Activated naive CD8-positive, alpha-beta T cell treated with anti-CD3 and anti-CD28 coated beads, Interleukin-2, amount 50 U/mL, for 24 hours (primary cell): ENCODE measurements around the gene TMEM131.

Experiments
- ATAC-seq: fragments of 150-1000 bp; cut with Tn5 transposase; one replicate; pipeline ENCODE4 v1.10.0; 2021
- DNase-seq: peaks from one replicate; pipeline ENCODE4 v3.0.0; 2021
- H3K27ac Mint-ChIP-seq: one replicate; pipeline ENCODE4 v1.8.0; 2021; ENCODE audit warnings: mild to moderate bottlenecking, mixed read lengths
- H3K27me3 Mint-ChIP-seq: one replicate; pipeline ENCODE4 v1.8.0; 2021; ENCODE audit warnings: mixed read lengths
- H3K36me3 Mint-ChIP-seq: one replicate; pipeline ENCODE4 v1.8.0; 2021; ENCODE audit warnings: low read depth, mixed read lengths
- H3K4me1 Mint-ChIP-seq: one replicate; pipeline ENCODE4 v1.8.0; 2021; ENCODE audit warnings: mixed read lengths
- H3K4me3 Mint-ChIP-seq: one replicate; pipeline ENCODE4 v1.8.0; 2021; ENCODE audit warnings: mild to moderate bottlenecking, moderate library complexity, mixed read lengths
- H3K9me3 Mint-ChIP-seq: one replicate; pipeline ENCODE4 v1.8.0; 2021; ENCODE audit warnings: mixed read lengths

The TMEM131 gene

DNA sequence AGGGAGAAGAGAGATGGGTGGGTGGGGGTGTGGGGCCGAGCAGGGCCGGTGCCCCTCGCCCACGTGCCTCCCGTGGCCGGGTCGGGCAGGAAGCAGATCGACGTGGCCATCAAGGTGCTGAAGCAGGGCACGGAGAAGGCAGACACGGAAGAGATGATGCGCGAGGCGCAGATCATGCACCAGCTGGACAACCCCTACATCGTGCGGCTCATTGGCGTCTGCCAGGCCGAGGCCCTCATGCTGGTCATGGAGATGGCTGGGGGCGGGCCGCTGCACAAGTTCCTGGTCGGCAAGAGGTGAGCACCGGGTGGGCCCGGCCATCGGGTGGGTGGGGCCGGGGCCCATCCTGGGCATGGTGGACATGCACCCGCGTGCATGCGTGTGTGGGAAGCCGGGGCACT, 260.6 kb downstream of the TMEM131 start:
- Mint-ChIP-seq H3K27ac (no peak overlapping the region), H3K27me3 (no peaks in the 10 kb centered on the region), H3K4me1 (peaks cover 14% of the 10 kb centered on the region), H3K9me3 (no peaks in the 10 kb centered on the region), H3K36me3 (peaks cover 47% of the 10 kb centered on the region), H3K4me3 (no peak overlapping the region)
- ATAC-seq (no peak), DNase-seq (no peak)

DNA sequence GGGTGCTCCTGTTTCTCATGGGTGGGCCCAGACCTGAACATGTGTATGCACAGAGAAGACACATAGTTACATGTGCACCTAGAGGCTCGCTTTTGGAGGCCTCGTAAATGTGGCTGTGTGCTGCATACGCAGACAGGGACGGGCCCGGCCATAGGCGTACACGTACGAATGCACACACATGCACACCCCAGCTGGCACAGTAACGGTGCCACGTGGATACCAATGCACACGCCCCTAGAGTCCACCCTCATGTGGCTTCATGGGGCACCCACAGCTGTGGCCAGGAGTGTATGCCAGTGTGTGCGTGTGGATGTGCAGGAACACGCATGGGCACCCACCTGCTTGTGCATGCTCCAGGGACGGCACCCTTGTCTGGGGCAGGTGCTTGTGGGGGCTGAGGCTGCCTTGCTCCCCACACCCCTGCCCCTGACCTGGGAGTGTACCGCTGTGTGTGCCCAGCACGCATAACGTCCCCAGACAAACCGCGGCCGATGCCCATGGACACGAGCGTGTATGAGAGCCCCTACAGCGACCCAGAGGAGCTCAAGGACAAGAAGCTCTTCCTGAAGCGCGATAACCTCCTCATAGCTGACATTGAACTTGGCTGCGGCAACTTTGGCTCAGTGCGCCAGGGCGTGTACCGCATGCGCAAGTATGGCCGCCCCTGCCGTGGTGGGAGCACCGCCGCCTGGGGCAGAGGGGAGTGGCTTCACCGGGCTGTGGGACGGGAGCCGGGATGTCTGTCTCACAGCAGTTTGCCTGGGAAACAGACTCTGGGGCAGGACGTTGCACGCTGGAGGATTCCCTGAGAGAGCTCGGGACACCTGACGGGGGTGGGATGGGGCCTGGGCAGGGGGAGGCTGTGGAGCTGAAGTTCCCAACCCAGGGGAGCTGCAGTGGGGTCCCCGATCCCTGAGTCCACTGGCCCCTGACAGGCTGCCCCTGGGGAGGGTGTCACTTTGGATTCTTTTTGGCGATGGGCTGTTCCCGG, 261.4 kb downstream of the TMEM131 start:
- H3K27ac Mint-ChIP-seq: no peak overlapping the region
- DNase-seq (no peak), ATAC-seq (no peak)
- peaks cover 53% of the 10 kb centered on the region for H3K36me3 Mint-ChIP-seq
- H3K4me1 Mint-ChIP-seq: peaks cover 18% of the 10 kb centered on the region
- H3K9me3 Mint-ChIP-seq: no peaks in the 10 kb centered on the region
- H3K27me3 Mint-ChIP-seq: no peaks in the 10 kb centered on the region
- H3K4me3 Mint-ChIP-seq: no peak overlapping the region

DNA sequence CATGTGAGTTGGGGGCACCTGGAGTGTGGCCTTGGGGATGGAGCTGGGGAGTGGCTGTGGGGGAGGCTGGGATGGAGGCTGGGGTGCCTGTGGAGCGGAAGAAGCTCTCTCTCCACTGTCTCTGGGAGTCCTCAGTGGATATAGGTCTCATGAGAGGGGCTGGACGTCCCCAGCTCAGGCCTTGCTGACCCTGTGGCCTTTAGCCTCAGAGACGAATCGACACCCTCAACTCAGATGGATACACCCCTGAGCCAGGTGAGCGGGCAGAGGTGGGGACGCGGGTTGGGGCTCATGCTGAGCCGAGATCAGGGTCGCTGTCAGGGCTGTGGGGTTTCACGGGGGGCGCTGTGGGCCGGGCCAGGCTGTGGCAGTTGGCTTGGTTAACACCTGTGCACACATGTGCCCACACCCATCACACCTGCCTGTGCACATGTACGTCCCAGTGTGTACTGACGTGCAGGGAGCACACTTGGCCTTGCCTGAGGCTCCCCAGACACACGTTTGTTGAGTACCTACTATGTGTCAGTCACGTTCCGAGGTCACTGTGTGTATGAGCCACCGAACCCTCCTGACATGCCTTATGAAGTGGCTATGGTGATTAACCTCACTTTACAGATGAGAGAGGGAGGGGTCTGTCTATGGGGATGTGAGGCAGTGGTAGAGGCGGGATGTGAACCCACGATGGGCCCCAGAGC, 262.3 kb downstream of the TMEM131 start:
- Mint-ChIP-seq H3K4me3 (no peak overlapping the region), H3K27me3 (no peaks in the 10 kb centered on the region), H3K27ac (no peak overlapping the region), H3K4me1 (peaks cover 26% of the 10 kb centered on the region), H3K9me3 (no peaks in the 10 kb centered on the region), H3K36me3 (peaks cover 57% of the 10 kb centered on the region)
- DNase-seq: no peak
- no peak for ATAC-seq

DNA sequence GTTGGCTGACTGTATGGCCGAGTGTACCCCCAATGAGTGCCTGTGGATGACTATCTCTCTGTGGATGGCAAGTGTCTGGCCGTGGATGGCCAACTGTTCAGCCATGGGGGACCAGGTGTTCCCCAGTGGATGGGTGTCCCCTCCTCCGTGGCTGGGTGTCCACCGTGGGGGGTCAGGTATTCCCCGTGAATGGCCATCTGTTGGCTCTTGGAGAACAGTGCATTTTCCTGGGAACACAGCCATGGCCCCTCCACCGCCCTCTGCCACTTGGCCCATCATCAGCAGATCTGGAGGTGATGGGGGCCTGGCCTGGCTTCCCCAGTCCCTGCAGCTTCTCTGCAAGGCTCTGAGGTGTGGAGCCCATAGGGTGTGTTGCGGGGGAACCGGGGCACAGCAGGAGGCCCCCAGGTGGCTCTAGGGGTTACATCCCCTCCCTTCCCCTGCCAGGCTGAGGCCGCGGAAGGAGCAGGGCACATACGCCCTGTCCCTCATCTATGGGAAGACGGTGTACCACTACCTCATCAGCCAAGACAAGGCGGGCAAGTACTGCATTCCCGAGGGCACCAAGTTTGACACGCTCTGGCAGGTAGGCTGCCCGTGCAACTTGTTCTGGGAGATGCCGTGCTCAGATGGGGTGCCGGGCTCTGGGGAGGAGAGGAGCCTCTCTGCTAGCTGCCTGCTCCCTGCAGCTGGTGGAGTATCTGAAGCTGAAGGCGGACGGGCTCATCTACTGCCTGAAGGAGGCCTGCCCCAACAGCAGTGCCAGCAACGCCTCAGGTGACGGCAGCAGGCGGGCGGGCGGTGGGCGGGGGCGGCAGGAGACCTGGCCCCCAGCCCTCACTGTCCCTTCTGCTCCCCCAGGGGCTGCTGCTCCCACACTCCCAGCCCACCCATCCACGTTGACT, 263.1 kb downstream of the TMEM131 start:
- Mint-ChIP-seq H3K9me3 (no peaks in the 10 kb centered on the region), H3K4me3 (no peak overlapping the region), H3K27me3 (no peaks in the 10 kb centered on the region), H3K27ac (no peak overlapping the region), H3K4me1 (peaks cover 34% of the 10 kb centered on the region), H3K36me3 (peaks cover 58% of the 10 kb centered on the region)
- DNase-seq (no peak), ATAC-seq (no peak)

DNA sequence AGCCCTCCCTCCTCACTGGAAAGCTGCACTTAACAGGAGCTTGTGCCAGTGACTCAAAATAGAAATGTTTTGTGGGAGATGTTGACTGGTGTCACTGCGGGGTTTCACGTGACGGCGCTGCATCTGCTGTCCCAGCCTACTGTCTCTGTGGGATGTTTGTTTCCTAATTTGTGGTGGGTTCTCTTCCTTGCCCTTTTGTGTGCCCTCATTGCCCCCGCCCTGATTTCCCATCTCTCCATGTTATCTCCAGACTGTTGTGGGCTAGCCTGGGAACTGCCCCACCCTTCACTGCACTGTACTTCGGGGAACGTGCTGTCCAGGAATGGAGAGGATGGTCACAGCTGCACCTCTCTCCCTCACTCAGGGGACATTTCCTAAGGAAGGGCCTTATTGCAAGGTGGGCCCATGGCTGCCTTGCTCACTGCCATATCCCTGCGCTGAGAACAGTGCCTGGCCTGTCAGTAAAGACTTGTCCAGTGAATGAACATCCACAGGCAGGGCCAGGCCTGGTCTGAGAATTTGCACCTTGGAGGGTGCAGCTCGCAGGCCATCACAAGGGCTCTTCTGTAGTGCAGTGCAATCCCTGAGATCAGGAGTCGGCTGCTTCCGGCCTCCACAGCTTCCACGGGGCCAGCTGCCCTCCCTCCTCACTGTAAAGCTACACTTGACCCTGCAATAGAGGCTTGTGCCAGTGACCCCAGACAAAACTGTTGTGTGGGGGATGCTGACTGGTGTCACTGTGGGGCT, 264.3 kb downstream of the TMEM131 start:
- Mint-ChIP-seq H3K27me3 (no peaks in the 10 kb centered on the region), H3K9me3 (no peaks in the 10 kb centered on the region), H3K4me3 (no peak overlapping the region), H3K27ac (peak overlapping the region; percentile 39), H3K4me1 (peaks cover 45% of the 10 kb centered on the region), H3K36me3 (peaks cover 66% of the 10 kb centered on the region)
- DNase-seq (no peak), ATAC-seq (no peak)

DNA sequence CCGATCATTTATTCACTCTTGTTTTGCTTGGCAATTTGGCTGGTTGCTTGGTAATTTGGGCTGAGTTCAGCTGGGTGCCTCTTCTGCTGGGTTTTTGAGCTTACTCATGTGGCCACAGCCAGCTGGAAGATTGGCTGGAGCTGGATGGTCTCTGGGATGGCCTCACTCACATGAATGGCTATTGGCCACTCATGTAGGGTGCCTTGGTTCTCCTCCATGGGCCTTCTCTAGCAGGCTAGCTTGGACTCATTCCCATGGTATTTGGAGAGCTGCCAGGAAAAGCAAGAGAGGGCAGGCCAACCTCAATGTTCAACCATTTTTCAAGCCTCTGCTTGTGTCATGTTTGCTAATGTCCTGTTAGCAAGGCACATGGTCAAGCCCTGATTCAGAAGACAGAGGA, 265.5 kb downstream of the TMEM131 start:
- H3K36me3 Mint-ChIP-seq: peaks cover 74% of the 10 kb centered on the region
- H3K27ac Mint-ChIP-seq: peak overlapping the region; percentile 67
- peaks cover 57% of the 10 kb centered on the region for H3K4me1 Mint-ChIP-seq
- no peaks in the 10 kb centered on the region for H3K27me3 Mint-ChIP-seq
- no peak for ATAC-seq
- DNase-seq: no peak
- no peaks in the 10 kb centered on the region for H3K9me3 Mint-ChIP-seq
- H3K4me3 Mint-ChIP-seq: no peak overlapping the region

DNA sequence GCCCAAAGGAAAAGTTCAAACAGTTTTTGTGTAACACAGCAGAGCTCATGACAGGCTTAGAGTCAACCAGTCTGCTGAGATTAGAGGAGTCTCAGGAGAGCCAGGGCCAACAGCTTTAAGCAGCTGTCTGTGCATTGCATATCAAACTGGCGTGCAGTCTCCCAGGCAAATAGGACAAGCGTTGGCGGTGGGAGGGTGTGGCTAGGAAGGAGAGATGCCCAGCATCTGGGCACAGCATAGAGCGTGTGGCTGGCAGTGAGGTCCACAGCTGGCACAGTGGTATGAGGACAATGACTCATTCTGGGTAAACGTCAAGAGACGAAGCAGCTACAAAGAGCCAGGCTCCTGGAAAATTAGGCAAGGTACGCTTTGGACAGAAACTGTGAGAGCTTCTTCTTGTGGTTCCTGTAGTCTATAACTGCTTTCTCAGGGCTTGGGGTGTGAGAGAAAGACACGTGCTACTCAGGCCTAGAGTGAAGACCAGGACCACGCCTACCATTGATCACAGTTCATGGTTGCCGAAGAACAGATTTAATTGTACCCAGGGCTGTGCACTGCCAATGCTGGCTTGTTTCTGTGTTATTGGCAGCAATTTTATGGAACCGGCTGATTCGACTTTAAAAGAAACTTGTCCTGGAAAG, 267.5 kb downstream of the TMEM131 start:
- ATAC-seq (peak; percentile 83), DNase-seq (peak; percentile 42)
- peaks cover 70% of the 10 kb centered on the region for H3K4me1 Mint-ChIP-seq
- peak overlapping the region; percentile 64 for H3K27ac Mint-ChIP-seq
- no peaks in the 10 kb centered on the region for H3K9me3 Mint-ChIP-seq
- peak overlapping the region; percentile 2 for H3K4me3 Mint-ChIP-seq
- H3K27me3 Mint-ChIP-seq: no peaks in the 10 kb centered on the region
- H3K36me3 Mint-ChIP-seq: peaks cover 79% of the 10 kb centered on the region

DNA sequence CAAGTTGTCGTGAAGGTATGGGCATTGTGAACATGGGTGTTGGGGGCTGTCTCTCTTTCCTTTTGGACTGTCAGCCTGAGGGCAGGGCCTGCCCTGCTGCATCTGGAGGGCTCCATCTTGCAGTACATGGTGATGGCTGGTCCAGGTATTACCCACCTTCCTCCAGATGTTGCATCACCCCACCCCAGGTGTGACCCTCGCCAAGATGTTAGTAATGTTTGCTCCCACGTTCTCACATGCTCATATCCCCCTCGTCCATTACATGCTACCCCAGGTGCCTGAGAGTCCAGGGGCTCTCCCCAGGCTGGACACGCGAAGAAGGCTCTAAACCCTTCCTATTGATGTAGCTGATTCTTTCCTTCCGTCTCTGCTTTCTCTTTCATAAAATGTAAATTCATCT, 268.5 kb downstream of the TMEM131 start:
- H3K27ac Mint-ChIP-seq: peak overlapping the region; percentile 64
- no peaks in the 10 kb centered on the region for H3K27me3 Mint-ChIP-seq
- no peak overlapping the region for H3K4me3 Mint-ChIP-seq
- no peaks in the 10 kb centered on the region for H3K9me3 Mint-ChIP-seq
- H3K36me3 Mint-ChIP-seq: peaks cover 81% of the 10 kb centered on the region
- DNase-seq (no peak), ATAC-seq (no peak)
- H3K4me1 Mint-ChIP-seq: peaks cover 77% of the 10 kb centered on the region

DNA sequence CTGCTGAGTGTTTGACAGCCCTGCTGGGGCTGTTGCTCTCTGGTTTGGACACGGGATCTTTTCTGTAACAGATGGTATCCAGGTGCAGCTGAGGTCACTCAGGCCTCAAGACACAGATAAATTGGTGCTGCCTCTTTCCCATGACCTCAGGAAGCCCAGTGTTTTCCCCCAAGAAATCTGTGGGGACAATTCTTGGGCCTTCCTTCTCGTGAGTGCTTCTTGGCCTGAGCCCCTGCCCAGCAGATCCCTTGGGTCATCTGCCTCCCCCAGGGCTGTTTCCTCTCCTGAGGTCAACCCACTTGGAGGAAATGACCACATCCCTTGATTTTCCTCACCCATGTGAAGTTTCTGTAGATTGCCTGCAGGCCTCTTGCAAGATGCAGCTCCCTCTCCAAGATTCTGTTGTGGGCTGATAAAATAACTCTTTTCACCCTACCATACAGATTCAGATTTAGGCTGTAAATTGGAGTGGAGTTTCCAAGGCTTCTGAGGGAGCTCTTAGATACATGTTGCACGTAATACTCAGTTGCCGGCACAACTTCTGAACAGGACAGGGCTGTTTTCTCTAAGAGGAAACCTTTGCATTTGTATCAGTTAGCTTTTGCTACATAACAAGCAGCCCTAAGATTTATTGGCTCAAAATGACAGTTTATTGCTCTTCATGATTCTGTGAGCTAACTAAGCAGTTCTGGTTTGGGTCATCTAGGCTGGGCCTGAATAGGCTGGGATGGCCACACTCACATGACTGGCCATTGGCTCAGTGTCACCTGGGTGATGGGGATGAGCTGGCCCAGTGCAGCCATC, 269.3 kb downstream of the TMEM131 start:
- ATAC-seq: no peak
- peak overlapping the region; percentile 30 for H3K27ac Mint-ChIP-seq
- no peaks in the 10 kb centered on the region for H3K9me3 Mint-ChIP-seq
- no peak for DNase-seq
- H3K4me1 Mint-ChIP-seq: peaks cover 79% of the 10 kb centered on the region
- H3K36me3 Mint-ChIP-seq: peaks cover 79% of the 10 kb centered on the region
- H3K4me3 Mint-ChIP-seq: no peak overlapping the region
- no peaks in the 10 kb centered on the region for H3K27me3 Mint-ChIP-seq

DNA sequence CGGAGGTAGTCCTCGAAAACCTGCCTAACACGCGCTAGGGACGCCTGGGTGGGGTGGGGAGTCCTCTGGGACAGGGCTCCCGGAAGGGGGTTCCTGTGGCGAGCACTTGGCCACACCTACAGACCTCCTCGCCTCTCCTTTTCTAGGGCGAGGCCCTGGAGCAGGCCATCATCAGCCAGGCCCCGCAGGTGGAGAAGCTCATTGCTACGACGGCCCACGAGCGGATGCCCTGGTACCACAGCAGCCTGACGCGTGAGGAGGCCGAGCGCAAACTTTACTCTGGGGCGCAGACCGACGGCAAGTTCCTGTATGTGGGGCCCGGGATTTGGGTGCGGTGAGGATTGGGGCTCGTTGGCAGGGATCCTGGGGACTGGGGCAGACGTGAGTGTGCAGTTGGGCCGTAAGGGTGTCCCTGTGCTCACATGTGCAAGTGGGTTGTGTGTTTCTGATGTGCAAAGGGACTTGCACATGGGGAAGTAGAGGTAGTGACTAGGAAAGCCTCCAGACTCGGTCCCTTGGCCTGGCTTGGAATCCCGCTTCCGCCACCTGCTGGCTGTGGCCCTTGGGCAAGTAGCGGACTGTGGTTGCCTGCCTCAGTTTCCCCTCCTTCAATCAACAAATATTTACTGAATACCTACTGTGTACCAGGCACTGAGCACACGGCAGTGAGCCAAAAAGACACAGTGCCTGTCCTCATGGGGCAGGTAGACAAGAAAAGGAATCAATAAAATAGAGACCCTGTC, 270.6 kb downstream of the TMEM131 start:
- peaks cover 78% of the 10 kb centered on the region for H3K36me3 Mint-ChIP-seq
- no peak overlapping the region for H3K4me3 Mint-ChIP-seq
- H3K27me3 Mint-ChIP-seq: no peaks in the 10 kb centered on the region
- no peaks in the 10 kb centered on the region for H3K9me3 Mint-ChIP-seq
- H3K27ac Mint-ChIP-seq: peak overlapping the region; percentile 30
- no peak for DNase-seq
- H3K4me1 Mint-ChIP-seq: peaks cover 86% of the 10 kb centered on the region
- ATAC-seq: no peak

DNA sequence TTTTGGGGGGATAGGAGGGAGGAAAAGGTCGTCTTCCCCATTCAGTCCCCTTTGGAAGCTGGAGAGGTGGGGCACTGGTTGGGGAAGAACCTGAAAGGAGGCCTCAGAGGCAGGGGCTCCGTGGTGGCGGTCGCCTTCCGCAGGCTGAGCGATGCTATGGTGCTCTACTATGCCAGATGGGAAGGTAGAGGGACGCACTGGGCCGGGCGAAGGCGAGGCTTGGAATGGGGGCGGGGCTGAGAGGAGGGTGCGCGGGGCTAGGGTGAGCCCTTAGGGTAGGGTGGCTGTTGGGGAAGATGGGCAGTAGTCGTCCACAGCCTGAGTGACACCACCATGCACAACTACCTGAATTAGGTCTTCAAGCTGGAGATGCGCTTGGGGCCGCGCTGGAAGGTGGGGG, 271.2 kb downstream of the TMEM131 start:
- Mint-ChIP-seq H3K4me3 (no peak overlapping the region), H3K36me3 (peaks cover 77% of the 10 kb centered on the region), H3K9me3 (no peaks in the 10 kb centered on the region), H3K27ac (no peak overlapping the region), H3K4me1 (peaks cover 89% of the 10 kb centered on the region), H3K27me3 (no peaks in the 10 kb centered on the region)
- DNase-seq (no peak), ATAC-seq (no peak)

DNA sequence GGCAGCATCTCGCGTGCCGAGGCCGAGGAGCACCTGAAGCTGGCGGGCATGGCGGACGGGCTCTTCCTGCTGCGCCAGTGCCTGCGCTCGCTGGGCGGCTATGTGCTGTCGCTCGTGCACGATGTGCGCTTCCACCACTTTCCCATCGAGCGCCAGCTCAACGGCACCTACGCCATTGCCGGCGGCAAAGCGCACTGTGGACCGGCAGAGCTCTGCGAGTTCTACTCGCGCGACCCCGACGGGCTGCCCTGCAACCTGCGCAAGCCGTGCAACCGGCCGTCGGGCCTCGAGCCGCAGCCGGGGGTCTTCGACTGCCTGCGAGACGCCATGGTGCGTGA, 271.7 kb downstream of the TMEM131 start:
- Mint-ChIP-seq H3K27me3 (no peaks in the 10 kb centered on the region), H3K4me1 (peaks cover 89% of the 10 kb centered on the region), H3K27ac (no peak overlapping the region), H3K4me3 (no peak overlapping the region), H3K9me3 (no peaks in the 10 kb centered on the region), H3K36me3 (peaks cover 76% of the 10 kb centered on the region)
- DNase-seq (no peak), ATAC-seq (no peak)
